Subcutaneous abdominal adipose tissue (tissue), 5 donors: Measurements from ENCODE around the gene COL2A1.
A peak's percentile ranks its signal among the peaks of the same experiment; 100 is the strongest.
"Not testable (repeated sequence)": the region's sequence is repeated elsewhere in the genome, so short reads cannot be mapped to it uniquely, and the experiment has no call there.

Experiments used
- H3K27ac ChIP-seq: one replicate; pipeline ENCODE4 v1.7.0; 2013; ENCODE audit warnings: low read depth, mild to moderate bottlenecking, inconsistent platforms, low read length, moderate library complexity
- H3K27me3 ChIP-seq, 5 donors: one replicate each; pipeline ENCODE4 v1.7.0; 2013; ENCODE audit warnings: low read length in 5 of 5, inconsistent platforms in 1 of 5; ENCODE audit not compliant: control insufficient read depth in 5 of 5, insufficient read depth in 4 of 5
- H3K36me3 ChIP-seq, 5 donors: one replicate each; pipeline ENCODE4 v1.7.0; 2013; ENCODE audit warnings: low read length in 5 of 5; ENCODE audit not compliant: control insufficient read depth in 5 of 5, insufficient read depth in 5 of 5
- H3K4me1 ChIP-seq, 5 donors: one replicate each; pipeline ENCODE4 v1.7.0; 2013; ENCODE audit warnings: low read length in 5 of 5, mild to moderate bottlenecking in 3 of 5, moderate library complexity in 1 of 5; ENCODE audit not compliant: control insufficient read depth in 5 of 5, insufficient read depth in 5 of 5
- H3K4me3 ChIP-seq, 5 donors: one replicate each; pipeline ENCODE4 v1.7.0; 2013; ENCODE audit warnings: low read length in 5 of 5, low read depth in 1 of 5
- H3K9ac ChIP-seq, 5 donors: one replicate each; pipeline ENCODE4 v1.7.0; 2013; ENCODE audit warnings: low read length in 5 of 5, mild to moderate bottlenecking in 4 of 5, moderate library complexity in 3 of 5
- H3K9me3 ChIP-seq, 5 donors: one replicate each; pipeline ENCODE4 v1.7.0; 2013; ENCODE audit warnings: low read length in 5 of 5; ENCODE audit not compliant: control insufficient read depth in 5 of 5
- donor health status: healthy.
- donor health status: healthy.
- donor health status: healthy.
- donor health status: healthy.
- donor health status: healthy.

Gene COL2A1

GRCh38 chr12:47969845-47970244 lies 34.4 kb downstream of the COL2A1 start:
- H3K27me3 ChIP-seq = no peaks in the 10 kb centered on the region
- H3K27ac ChIP-seq = no peak overlapping the region
- H3K4me3 ChIP-seq = no peak overlapping the region
- H3K4me1 ChIP-seq = peaks cover 9 to 24% (median 22%) of the 10 kb centered on the region in 5 donors
- H3K36me3 ChIP-seq = no peaks in the 10 kb centered on the region
- no peaks in the 10 kb centered on the region for H3K9me3 ChIP-seq
- H3K9ac ChIP-seq = no peak overlapping the region

- Histone ChIP-seq H3K36me3 (no peaks in the 10 kb centered on the region), H3K4me1 (peaks cover 12 to 43% (median 41%) of the 10 kb centered on the region in 5 donors), H3K27me3 (no peaks in the 10 kb centered on the region), H3K4me3 (no peak overlapping the region), H3K9me3 (no peaks in the 10 kb centered on the region), H3K9ac (peak overlapping the region in 1 of 5 donors; percentile 29), H3K27ac (peak overlapping the region; percentile 39)
Observed at GRCh38 chr12:47967461-47968321, 36.6 kb downstream of the COL2A1 start.

- H3K4me3 ChIP-seq = no peak overlapping the region
- no peaks in the 10 kb centered on the region for H3K36me3 ChIP-seq
- no peak overlapping the region for H3K9ac ChIP-seq
- H3K27ac ChIP-seq = no peak overlapping the region
- no peaks in the 10 kb centered on the region for H3K9me3 ChIP-seq
- H3K4me1 ChIP-seq = peaks cover 12 to 43% (median 41%) of the 10 kb centered on the region in 5 donors
- H3K27me3 ChIP-seq = no peaks in the 10 kb centered on the region
Observed at GRCh38 chr12:47965581-47965980, 38.7 kb downstream of the COL2A1 start.

DNA sequence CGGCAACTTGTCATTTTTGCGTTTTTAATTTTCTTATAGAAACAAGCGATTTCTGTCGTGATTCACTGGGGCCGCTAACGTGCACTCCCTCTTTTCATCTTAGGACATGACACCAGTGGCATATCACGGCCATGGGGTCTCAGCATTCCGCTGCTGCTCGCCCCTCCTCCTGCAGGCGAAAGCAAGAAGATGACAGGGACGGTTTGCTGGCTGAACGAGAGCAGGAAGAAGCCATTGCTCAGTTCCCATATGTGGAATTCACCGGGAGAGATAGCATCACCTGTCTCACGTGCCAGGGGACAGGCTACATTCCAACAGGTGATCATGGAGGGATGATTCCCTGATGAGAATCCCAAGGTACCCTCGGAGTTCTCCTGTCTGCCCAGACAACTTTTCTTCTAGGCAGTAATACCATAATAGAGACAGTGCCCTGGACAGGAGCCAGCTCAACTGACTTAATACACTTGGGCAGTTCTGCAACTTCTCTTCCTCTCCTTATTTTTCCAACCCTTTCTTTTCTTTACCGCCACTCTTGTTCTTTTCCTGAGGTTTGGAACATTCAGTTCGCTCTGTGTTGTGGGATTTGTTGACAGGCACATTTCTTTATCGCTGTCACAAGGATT lies 40.1 kb downstream of the COL2A1 start:
- no peak overlapping the region for H3K27ac ChIP-seq
- H3K4me3 ChIP-seq = peak overlapping the region; percentile 85 to 96 (median 89)
- peak overlapping the region in 4 of 5 donors; percentile 72 to 85 (median 80) for H3K9ac ChIP-seq
- H3K27me3 ChIP-seq = no peaks in the 10 kb centered on the region
- H3K4me1 ChIP-seq = peaks cover 12 to 43% (median 41%) of the 10 kb centered on the region in 5 donors
- no peaks in the 10 kb centered on the region for H3K36me3 ChIP-seq
- no peaks in the 10 kb centered on the region for H3K9me3 ChIP-seq

- Histone ChIP-seq H3K4me3 (peak within 1 kb of the TSS; percentile 85 to 96 (median 89)), H3K9ac (peak within 1 kb of the TSS in 4 of 5 donors; percentile 72 to 85 (median 80)), H3K9me3 (no peaks in the 10 kb centered on the region), H3K27ac (no peak within 1 kb of the TSS), H3K36me3 (no peaks in the 10 kb centered on the region), H3K4me1 (peaks cover 7 to 36% (median 35%) of the 10 kb centered on the region in 5 donors), H3K27me3 (no peaks in the 10 kb centered on the region)
Observed at GRCh38 chr12:47963340-47964040, 40.8 kb downstream of the COL2A1 start, which contains the start of gene TMEM106C. Gene TMEM106C, plus strand, starts transcription at chr12:47963596. Its CDS starts 641 bp downstream, at chr12:47964237.

GRCh38 chr12:47962198-47962597 lies 42.1 kb downstream of the COL2A1 start:
- Histone ChIP-seq H3K27me3 (no peaks in the 10 kb centered on the region), H3K36me3 (no peaks in the 10 kb centered on the region), H3K4me3 (no peak overlapping the region), H3K4me1 (peaks cover 3 to 24% (median 23%) of the 10 kb centered on the region in 5 donors), H3K9ac (no peak overlapping the region), H3K27ac (no peak overlapping the region), H3K9me3 (peaks cover 0 to 3% (median 0%) of the 10 kb centered on the region in 5 donors)

DNA sequence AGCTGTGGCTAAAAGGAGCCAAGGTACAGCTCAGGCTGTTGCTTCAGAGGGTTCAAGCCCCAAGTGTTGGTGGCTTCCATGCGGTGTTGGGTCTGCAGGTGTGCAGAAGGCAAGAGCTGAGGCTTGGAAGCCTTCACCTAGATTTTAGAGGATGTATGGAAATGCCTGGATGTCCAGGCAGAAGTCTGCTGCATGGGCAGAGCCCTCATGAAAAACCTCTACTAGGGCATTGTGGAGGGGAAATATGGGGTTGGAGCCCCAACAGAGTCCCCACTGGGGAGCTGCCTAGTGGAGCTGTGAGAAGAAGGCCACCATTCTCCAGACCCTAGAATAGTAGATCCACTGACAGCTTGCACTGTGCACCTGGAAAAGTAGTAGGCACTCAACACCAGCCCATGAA lies 46.6 kb downstream of the COL2A1 start:
- not testable (repeated sequence) for H3K9ac ChIP-seq, H3K9me3 ChIP-seq, H3K27me3 ChIP-seq, H3K4me1 ChIP-seq, H3K27ac ChIP-seq, H3K4me3 ChIP-seq, H3K36me3 ChIP-seq

DNA sequence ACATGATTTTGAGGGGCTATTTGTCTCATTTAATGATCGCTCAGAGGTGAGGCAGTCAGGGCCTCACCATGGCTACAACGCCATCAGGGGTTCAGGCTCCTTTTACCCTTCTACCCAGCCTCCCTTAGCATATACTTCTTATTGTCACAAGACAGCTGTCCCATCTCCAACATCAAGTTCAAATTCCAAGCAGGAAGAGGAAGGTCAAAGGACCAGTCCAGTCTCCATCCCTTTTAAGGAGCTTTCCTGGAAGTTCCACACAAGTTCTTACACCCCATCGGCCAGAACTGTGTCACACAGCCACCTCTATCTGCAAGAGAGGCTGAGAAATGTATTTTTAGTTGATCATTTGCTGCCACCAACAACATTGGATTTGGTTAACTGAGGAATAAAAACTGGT lies 49.2 kb downstream of the COL2A1 start:
- Histone ChIP-seq H3K4me3 (no peak overlapping the region), H3K9me3 (peaks cover 0 to 3% (median 0%) of the 10 kb centered on the region in 5 donors), H3K27me3 (no peaks in the 10 kb centered on the region), H3K27ac (no peak overlapping the region), H3K9ac (no peak overlapping the region), H3K36me3 (no peaks in the 10 kb centered on the region), H3K4me1 (no peaks in the 10 kb centered on the region)

DNA sequence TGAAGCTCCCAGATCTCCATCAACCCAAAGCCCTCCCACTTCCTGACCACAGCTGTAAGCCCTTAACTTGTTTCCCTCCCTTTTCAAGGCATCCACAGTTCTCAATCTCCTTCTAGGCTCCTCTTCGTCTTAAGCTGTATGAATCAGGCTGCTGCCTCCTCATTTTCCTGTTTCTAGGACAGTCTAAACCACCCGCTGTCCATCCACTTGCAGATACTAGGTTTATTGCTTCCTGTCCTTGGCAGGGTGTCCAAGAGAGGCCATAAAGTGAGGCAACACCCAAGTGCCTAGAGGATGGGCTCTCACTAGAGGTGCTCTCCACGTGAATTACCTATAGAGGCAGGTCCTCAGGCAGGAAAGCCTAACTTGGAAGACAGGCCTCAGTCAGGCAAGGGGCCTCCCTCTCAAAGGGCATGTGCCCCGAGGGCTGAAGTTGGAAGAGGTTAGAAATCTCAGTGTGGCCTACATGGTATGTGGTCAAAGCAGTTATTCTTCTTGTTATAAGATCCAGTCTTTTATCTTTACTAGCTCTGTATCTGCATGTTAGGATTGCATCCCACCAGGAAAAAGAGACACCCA lies 49.7 kb downstream of the COL2A1 start:
- H3K27me3 ChIP-seq = no peaks in the 10 kb centered on the region
- no peak overlapping the region for H3K9ac ChIP-seq
- H3K4me1 ChIP-seq = no peaks in the 10 kb centered on the region
- peaks cover 0 to 3% (median 0%) of the 10 kb centered on the region in 5 donors for H3K9me3 ChIP-seq
- H3K27ac ChIP-seq = no peak overlapping the region
- no peaks in the 10 kb centered on the region for H3K36me3 ChIP-seq
- no peak overlapping the region for H3K4me3 ChIP-seq
